Aortic smooth muscle cell (primary cell): ENCODE data around the gene GPATCH11. TPM values are rescaled to one million over a fixed set of nuclear protein-coding genes. Genes with fewer than 3 reads are reported as not detected.

Source experiments
- total RNA-seq: library from RNA; depleted of rRNA; stranded (reverse); fragments of >200 nt; gene quantifications from 2 replicates; pipeline ENCODE4 v1.2.3, GENCODE V29; 2014

Gene GPATCH11
- 5.2 and 5.4 TPM in 2 replicates for total RNA-seq

DNA sequence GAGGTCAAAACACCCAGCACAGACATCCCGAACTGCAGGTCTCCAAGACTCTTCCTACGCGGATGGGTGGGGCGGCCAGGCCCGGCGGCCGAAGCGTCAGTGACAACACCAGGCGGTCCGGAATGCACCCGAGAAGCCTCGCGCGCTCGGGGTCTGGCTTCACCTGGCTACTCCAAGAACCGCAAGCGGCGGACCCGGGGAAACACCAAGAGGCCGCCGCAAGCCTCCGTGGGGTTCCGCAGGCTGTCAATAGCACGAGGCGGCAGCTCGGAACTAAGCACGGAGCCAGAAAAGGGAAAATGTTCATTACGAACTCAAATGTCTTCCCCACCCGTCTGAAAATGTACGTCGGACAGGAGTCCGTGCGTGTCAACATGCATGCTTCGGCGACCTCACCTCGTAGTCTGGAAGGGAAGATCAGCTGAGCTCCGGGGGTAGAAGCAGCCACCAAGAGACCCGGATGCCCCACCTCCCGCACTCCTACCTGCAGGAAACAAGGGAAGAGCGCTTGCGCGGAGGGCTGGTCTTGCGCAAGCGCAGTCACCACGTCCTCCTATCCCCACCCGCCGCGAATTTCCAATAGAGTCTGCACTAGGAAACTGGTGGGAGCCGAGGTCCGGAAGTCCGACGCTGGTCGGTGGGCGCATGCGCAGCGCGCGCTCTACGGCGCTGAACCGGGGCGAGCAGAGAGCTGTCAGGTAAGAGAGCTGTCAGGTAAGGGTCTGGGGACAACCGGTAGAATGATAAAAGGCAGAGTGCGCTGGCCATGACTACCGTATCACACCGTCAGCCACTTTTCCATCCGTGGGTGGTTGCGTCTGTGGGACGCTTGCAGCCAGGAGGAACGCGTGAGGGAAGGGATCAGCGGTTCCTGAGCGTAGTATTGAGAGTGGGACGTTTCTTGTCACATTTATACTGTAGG lies at the start of gene GPATCH11, which contains the start of gene HEATR5B:
TSS of gene GPATCH11 (plus strand) at position 646 of the 922 bp plus-strand sequence. CDS start 3,864 bp downstream, outside the sequence.
TSS of gene HEATR5B (minus strand) at position 500 of the 922 bp plus-strand sequence. CDS start 958 bp downstream, outside the sequence.

Other genes with a start within 250 kb of the GPATCH11 start
- gene STRN, start 118.0 kb upstream of the GPATCH11 start, total RNA-seq, result 13.1 and 18.4 TPM in 2 replicates
- 15.6 and 18.1 TPM in 2 replicates for gene HEATR5B, start 146 bp upstream of the GPATCH11 start, total RNA-seq
- gene EIF2AK2, start 72.5 kb downstream of the GPATCH11 start, total RNA-seq, result 26.2 and 26.6 TPM in 2 replicates
- gene SULT6B1, start 104.2 kb downstream of the GPATCH11 start, total RNA-seq, result not detected in 2 replicates
- 12.9 and 15.1 TPM in 2 replicates for gene CEBPZOS, start 112.0 kb downstream of the GPATCH11 start, total RNA-seq
- 43.7 and 59.5 TPM in 2 replicates for gene CEBPZ, start 147.1 kb downstream of the GPATCH11 start, total RNA-seq
- gene NDUFAF7, start 147.1 kb downstream of the GPATCH11 start, total RNA-seq, result 12.9 and 14.8 TPM in 2 replicates
- gene PRKD3, start 240.3 kb downstream of the GPATCH11 start, total RNA-seq, result 58.9 and 61.2 TPM in 2 replicates